SW 1271 (cell line): ENCODE results near the gene SLC28A1.

Experiments
- DNase-seq, 2 experiments: peaks; one replicate each; lab custom pipeline; 2025; lab: John Stamatoyannopoulos, UW

The SLC28A1 gene

GRCh38 chr15:84992157-84992944 lies 107.9 kb downstream of the SLC28A1 start:
- peak in 1 of 2 experiments; percentile 58 for DNase-seq
